Fibroblast of peridontal ligament (primary cell): Measurements from ENCODE around the gene MTA1.

Source experiments
- DNase-seq: peaks from one replicate; pipeline ENCODE4 v3.0.0-alpha.2; 2010; ENCODE audit errors: extremely low read depth

The MTA1 gene

DNA sequence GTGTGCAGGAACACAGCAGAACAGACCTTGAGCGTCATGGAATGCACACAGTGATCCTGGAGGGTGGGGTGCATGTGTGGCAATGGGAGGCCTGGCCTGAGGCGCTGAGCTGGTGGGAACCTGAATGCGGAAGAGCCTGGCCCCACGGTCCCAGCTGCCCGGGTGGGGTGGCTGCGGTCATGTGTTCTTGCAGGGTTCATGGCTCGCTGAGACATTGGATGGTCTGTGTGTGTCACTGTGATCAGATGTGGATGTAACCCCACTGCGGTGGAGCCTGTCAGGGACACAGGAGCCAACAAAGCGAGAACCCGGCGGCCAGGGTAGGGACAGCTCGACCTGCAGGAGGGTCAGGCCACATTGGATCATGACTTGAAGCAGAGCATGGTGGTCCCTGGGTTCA is 23.2 kb downstream of the MTA1 start:
- no peak for DNase-seq

DNA sequence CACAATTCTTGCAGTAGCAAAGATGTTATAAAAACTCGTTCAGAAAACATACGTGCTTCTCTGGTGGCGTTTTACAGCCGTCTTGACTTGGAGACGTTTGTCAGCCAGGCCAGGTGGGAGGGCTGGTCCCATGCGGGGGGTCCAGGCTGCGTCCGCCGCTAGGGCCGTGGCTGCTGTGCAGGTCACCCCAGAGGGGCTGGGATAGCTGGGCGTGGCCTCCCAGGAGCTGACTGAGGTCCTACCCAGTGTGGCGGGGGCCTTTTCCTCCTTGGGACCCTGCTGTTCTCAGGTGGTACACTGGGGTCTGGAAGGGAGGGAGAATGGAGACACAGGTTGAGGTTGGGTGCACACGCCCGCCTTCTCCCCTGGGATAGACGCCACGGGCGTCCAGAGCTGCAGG is 25.2 kb downstream of the MTA1 start:
- DNase-seq = no peak

DNA sequence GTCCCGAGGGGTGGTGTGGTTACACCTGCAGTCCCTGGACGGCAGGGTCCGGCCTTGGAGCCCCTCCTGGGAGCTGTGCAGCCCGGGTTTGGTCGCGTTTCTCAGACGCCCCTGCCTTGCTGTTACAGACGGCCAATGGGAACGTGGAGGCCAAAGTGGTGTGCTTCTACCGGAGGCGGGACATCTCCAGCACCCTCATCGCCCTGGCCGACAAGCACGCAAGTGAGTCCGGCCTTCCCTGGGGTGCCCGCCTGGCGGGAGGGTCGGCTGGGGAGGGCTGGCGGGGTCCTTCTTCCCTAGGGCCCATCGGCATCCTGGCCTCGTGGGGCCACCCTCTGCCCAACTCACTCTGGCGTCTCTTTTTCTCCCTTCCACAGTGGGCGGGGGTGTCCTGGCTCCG is 25.7 kb downstream of the MTA1 start:
- no peak for DNase-seq

GRCh38 chr14:105445901-105446845 is 26.5 kb downstream of the MTA1 start:
- DNase-seq = no peak

DNA sequence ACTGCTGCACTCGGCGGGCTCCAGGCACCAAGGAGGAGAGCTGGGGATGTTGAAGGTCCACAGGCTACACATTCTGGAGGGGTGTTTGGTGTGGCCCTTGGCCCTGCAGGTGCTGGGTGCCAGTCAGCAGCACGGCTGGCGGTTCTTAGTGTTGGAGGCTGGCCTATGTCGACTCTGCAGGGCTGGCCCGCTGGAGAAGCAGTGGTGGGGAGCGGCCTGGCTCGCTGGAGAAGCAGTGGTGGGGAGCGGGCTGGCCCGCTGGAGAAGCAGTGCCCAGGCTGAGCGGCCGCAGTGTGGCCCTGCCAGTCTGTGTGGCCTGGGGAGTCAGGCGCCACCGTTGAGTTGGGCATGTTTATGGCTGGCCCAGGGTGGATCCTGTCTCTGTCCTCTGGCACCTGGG is 27.3 kb downstream of the MTA1 start:
- DNase-seq = no peak

DNA sequence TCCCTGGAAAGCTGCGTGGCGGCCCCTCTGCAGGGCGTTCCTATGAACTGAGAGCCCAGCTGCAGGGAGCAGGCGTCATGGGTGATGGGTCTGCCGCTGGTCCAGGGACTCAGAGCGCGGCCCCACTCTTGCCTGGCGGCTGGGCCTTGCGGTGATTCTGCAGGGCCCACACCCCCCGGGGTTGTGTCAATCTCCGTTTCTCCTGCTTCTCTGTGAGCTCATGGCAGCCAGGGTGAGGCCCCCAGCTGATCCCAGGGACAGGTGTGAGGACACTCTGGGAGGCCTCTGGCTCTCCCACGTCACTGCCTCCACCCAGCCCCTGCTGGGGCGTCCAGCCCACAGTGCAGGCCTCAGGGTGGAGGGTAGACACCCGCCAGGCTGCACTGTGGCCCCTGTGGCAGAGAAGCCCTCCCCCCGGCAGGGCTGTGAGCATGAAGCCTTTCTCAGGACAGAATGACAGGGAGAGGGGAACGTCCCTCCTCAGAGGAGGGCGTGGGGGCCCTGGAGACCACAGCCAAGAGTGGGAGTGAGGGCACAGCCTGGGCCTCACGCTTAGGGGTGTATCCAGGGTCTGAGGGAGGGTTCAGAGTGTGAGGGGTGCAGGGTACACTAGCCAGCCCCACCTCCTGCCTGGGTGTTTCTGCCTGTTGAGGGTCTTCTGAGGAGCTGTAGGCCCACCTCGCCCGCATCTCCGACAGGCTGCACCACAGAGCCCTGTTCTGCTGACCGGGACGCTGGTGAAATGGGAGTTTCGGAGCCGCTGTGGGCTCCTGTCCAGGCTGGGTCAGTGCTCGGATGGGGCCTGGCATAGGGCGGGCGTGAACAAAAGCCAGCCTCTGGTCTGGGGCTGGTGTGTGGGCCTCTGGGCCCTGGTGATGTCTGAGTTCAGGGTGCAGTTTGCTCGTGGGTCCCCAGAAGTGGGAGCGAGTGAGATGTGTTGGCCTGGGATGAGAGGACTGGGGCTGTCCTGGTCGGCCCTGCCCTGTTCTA is 28.3 kb downstream of the MTA1 start:
- DNase-seq = no peak

GRCh38 chr14:105448706-105449111 is 29.1 kb downstream of the MTA1 start:
- peak; percentile 45 for DNase-seq

- no peak for DNase-seq
These were observed 29.9 kb downstream of the MTA1 start for GRCh38 chr14:105449276-105450122.

GRCh38 chr14:105450123-105450505 is 30.5 kb downstream of the MTA1 start:
- DNase-seq = no peak

- no peak for DNase-seq
These were observed 31.5 kb downstream of the MTA1 start for GRCh38 chr14:105450864-105451720.

DNA sequence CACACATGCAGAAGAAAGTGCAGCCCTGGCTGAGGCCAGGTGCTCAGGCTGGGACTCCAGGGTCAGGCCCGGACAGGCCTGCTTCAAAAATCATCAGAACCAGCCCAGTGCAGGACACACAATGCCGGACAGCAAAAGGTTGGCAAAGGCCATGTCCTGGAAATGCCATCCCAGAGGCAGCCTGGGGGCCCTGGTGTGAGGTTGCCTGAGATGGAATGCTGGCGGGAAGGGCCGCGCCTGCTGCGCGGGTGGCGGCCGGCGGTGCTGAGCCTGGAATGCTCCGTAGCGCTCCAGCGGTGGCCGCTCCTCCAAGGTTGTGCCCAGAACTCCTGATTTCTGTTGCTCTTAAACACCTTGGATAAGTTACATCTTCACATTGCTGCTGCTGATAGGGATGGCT is 33.3 kb downstream of the MTA1 start:
- DNase-seq = no peak

DNA sequence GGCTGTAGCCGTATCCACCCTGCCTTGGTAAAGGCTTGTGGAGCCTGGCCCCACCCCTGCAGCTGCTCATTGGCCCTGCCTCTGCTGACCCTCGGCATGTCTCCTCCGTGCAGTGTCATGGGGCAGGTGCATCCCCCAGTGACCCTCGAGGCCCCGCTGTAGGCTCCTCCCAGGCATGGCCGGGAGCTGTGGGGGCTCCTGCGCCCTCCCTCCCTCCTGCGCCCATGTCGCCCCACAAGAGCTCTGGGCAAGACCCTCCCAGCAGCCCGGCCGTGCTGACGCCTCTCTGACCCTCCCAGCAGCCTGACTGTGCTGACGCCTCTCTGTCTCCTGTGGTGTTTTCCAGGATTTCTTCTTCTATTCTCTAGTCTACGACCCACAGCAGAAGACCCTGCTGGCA is 34.2 kb downstream of the MTA1 start:
- DNase-seq = no peak

DNA sequence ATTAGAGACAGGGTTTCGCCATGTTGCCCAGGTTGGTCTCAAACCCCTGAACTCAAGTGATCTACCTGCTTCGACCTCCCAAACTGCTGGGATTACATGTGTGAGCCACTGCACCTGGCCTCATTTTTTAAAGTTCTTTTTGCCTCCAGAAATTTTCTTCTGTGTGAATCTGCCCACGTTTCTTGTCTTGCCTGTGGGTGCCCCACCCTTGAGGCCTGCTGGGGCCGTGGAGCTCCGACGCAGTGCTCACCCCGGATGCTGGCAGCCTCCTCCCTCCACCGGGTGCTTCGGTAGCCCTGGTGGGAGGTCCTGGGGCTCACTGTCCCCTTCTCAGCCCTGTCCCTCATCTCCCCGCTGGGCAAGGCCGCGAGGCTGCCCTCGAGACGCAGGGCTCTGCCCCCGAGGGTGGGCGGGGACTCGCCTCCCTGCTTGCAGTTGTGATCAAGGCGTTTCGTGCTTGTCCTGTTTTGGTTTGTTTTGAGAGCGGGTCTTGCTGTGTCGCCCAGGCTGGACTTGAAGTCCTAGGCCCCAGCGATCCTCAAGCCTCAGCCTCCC is 35.5 kb downstream of the MTA1 start:
- DNase-seq = no peak

DNA sequence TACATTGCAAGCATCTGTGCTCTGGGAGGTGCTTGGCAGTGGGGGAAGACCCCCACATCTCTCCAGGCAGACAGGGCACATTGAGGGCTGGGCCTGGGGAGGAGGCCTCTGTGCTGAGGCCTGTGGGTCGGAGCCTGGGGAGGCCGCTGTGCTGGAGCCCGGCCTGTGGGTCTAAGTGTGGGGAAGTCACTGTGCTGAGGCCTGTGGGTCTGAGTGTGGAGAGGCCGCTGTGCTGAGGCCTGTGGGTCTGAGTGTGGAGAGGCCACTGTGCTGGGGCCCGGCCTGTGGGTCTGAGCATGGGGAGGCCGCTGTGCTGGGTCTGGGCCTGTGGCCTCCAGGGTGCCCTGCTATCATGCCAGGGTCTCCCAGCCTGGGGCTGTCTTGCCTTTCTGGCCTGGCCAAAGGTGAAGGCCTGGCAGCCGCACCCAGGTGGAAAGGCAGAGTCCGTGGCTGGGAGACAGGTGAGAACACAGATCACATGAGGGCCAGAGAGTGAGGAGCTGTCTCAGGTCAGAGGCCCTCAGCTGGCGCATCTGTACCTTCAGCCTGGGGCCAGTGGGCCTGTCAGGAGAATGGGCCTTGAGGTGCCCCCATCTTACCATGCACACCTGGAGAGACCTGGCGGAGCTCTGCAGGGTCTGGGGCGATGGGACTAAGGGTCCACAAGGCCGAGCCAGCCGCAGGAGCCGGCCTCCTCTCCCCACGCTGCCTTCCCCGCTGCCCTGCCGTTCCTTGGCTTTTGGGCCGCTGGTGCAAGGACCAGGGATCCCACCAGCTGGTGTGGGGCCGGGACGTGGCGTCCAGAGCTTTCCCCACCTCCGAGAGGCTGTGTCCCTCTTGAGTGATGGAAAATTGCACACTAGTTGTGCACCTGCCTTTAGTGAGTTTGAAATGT is 36.4 kb downstream of the MTA1 start:
- no peak for DNase-seq

DNA sequence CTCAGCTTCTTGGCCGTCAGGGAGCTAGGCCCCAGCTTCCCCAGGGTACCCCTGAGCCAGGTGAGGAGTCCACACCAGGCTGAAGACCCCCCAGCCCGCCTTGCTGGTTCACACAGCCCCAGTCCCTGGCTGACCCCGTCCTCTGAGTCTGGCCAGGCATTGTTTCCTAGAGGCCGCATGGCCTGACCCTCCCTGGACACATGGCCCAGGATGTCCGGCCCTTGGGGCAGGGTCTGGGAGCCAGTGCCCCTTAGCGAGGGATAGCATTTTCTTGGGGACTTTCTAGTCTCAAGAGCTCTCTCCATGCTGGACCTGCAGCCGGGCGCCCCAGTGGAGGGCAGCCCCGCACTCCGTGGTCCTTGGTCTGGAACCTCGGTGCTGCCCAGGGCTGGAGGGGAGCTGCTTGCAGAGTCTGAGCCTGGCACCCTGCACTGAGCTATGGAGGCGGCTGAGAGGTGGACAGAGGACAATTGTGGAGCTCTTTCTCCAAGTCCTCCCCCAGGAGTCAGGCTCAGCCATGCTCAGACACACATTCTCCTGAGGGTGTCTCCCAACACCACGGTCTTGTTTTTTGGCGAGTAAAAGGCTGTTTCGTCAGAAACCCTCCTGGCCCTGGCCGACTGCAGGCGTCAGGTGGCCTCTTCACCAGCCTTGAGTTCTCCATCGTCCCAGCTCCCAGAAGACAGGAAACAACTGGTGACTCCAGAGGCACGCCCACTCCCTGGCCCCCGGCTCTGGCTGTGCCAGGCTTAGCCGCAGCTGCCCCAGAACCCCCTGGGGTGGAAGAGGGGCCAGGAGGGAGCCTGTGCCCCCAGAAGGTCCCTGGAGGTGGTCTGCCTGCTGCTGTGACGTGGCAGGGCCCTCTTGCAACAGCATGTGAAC is 37.4 kb downstream of the MTA1 start:
- no peak for DNase-seq

GRCh38 chr14:105458010-105458409 is 38.4 kb downstream of the MTA1 start:
- DNase-seq = no peak

GRCh38 chr14:105458571-105458970 is 38.9 kb downstream of the MTA1 start:
- no peak for DNase-seq

GRCh38 chr14:105460116-105460515 is 40.5 kb downstream of the MTA1 start:
- DNase-seq = no peak
